Activated naive CD4-positive, alpha-beta T cell treated with anti-CD3 and anti-CD28 coated beads, Interleukin-2, amount 50 U/mL, for 16 hours (primary cell): ENCODE data around the gene LINC00305.

Experiments
- DNase-seq: peaks from one replicate; pipeline ENCODE4 v3.0.0-alpha.2; 2020

The LINC00305 gene

DNA sequence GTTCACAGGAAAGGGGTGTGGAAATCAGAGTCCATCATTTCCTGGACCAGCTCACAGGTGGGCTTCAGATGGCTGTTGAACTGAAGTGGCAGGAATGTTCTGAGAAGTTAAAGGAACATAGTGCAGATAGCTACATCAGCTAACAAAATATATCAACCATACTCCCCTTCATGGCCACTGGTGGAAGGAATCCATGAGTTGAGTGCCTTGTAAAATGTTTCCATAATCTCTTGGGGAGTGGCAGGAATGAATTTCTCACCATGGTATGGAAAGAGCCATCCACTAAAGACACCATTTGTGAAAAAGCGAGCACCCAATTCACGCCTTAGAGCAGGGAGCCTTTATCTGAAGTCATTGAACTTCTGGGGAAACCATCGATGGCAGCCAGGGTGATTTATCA, at the start of gene LINC00305:
Gene LINC00305, minus strand, starts transcription at position 101 of the 400 bp plus-strand sequence.
- DNase-seq: no peak

DNA sequence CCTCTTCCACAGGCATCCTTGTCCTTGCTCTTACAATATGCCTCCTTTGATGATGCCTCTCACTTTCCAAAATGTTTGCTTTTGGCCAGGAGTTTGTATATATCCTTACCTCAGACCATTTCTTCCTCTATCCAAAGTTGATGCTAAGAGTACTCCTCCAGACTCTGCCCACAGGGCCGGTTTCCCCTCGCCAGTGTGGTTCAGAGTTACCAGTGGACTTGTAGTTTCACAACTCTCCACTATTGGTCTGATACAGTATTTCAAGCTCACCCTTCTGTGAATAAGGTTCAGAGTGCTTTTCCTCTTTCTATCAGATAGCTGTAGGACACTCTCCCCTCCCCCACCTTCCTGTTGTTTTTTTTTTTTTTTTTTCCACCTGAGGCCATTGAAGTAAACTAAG, 42.2 kb upstream of the LINC00305 start:
- DNase-seq: no peak

DNA sequence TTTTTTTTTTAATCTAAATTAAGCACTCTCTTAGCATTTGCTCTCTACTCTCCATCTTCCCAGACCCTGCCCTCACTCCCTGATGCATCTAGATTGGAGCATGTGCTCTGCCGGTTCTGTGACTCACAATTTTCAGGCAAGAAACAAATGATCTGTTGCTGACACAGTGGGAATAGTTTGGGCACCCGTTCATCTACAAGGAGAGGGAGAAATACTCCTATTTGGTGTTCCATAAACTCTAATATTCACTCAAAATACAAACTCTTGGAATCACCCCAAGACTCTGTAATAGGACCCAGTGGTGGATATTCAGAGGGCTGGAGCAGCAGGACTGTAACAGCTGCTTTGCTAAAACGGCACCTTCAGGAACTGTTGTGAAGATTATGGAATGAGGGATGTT, 37.1 kb upstream of the LINC00305 start:
- DNase-seq: no peak

DNA sequence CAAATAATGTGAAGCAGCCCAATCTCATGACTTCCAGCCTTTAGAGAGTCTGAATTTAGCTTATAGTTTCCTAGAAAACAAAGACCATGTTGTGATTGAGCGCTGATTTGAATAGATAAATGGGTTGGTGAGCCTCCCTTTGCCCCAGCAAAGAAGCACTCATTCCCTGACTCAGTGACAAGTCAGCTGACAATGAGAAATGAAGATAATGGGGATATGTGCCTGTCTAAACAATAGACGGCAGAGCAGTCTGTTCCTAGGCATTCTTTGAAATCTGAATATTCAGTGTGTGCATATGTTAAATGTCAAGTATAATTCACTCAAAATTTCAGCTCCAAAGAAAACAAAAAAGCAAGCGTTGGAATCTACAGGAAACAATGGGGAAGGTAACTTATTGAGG, 34.8 kb upstream of the LINC00305 start:
- no peak for DNase-seq

DNA sequence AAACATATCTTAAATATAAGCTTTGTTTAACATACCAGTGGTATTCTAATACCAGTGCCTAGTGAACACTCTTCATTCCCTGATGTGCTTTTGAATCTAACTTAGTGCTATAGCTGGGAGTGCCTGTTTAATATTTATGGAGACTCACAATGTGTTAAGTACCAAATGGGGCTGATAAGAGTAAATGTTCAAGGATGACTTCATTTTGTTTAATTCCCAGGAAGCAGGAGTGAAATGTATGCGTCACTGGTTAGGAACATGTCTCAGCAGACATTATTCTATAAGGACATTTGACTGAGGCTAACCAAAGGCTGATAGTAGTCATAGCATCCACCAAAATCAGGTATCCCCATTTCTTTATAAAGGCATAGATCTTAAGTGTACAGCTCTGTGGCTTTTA, 31.7 kb upstream of the LINC00305 start:
- DNase-seq: no peak

DNA sequence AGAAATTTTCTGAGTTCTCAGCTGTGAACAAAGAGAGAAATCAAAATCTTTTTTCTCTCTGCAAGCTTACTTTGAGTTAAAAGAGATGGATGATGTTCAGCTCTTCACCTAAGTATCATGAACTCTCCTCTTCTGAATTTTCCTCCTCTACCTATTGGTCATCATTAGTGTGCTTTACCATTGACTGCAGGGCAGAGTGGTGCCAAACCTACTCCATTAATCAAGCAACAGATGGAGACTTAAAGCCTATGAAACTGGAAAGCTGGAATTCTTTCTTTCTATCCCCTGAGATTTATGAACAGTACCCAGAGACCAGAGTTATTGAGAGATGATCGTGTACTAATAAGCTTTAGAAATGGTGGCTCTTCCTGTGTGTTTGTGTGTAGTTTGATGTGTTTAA, 31.3 kb upstream of the LINC00305 start:
- no peak for DNase-seq

DNA sequence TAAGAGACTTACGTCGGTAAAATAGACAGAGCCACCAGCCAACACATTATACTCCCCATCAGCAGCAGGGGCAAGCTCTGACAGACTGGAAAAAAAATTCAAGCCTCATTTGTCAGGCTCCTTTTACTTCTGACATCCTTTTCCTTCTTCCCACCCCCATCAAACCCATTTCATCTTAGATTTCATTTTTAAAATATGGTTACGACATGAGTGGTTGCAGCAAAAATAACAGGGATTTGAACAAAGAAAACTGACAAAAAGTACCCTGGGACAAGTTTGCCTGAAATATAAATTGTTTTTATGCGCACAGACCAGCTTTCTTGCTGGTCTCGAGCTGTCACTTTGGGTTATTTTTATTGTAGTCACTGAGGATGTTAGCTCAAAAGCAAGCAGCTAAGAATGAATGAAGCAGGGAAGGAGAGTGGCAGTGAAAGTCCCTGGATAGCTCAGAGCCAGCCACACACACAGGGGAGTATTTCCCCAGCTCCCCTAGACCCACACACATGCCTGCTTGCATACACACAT, 30.7 kb upstream of the LINC00305 start:
- no peak for DNase-seq

DNA sequence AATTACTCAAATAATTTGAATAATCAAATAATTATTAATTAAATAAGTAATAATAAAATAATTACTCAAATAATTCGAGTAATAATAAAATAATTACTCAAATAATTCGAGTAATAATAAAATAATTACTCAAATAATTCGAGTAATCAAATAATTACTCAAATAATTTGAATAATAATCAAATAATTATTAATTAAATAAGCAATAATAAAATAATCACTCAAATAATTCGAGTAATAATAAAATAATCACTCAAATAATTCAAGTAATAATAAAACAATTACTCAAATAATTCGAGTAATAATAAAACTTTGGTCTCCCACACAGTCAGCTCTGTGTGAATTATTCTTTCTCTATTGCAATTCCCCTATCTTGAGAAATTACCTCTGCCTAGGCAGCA, 30.0 kb upstream of the LINC00305 start:
- no peak for DNase-seq

DNA sequence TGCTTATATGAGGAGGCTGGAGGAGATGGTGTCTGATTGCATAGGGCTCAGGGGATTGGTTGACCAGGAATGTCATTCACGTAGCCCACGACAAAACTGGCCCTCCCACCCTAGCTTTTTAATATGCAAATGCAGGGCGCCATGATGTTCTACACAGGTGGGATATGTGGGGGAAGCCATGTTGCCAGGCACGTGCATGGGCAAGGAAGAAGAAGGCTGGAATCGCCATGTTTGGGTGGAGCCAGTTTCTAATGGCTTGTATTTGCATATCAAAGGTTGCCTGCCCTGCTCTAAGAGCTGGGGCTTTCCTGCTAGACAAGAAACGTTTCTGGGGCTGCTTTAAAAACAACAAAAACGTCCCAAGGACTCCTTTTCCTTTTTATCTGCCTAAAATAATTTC, 26.5 kb upstream of the LINC00305 start:
- no peak for DNase-seq

DNA sequence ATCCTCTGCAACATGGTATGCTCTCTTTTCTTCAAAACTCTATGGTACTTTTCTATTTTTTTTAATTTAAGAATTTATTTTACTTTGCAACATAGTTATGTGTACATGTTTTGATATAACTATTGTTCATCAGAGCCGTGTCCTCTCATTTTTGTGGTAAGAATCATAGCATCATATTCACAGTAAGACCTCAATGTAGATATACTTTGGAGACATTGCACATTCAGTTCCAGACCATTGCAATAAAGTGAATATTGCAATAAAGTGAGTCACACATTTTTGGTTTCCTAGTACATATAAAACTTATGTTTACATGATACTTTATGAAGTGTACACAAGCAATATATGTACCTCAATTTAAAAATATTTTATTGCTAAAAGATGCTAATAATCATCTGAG, 22.7 kb upstream of the LINC00305 start:
- no peak for DNase-seq

DNA sequence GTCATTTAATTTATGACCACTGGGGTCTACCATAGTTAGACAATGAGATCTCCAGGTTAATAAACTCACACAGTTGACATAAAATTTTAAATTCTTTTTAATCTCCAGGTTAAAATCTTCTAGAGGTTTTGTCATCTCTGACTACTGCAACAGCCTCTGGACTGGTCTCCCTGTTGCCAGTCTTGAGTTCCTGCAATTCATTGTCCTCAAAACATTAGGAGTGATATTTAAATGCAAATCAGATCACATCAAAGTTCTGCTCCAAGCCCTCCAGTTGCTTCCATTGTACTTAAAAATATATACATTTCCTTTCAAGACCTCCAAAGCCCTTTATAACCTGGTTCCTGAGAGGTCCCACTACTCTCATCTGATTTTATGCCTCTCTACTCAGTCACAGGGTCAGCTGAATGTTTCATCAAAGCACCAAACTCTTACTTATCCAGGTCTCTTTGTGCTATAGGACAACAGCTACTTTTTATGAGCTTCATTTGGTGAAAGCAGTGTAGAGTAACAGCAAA, 18.6 kb upstream of the LINC00305 start:
- DNase-seq: no peak

DNA sequence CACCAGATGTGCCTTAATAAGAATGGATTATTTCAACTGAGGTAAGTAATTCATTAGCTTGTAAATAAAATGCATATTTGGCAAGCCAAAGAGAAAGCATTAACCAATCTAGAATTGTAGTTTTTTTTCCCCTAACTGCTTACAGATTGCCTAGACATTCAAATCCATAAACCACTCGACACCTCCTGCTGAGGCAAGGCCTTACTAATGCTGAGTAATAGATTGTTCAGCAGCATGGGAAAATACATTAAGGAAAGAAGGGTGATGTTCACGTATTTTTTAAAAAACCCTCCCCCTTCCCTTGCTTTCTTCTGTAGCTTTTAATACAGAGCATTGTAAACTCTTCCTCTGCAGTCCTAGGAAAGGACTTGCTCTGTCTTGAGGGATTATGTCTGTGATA, 17.0 kb upstream of the LINC00305 start:
- DNase-seq: no peak

DNA sequence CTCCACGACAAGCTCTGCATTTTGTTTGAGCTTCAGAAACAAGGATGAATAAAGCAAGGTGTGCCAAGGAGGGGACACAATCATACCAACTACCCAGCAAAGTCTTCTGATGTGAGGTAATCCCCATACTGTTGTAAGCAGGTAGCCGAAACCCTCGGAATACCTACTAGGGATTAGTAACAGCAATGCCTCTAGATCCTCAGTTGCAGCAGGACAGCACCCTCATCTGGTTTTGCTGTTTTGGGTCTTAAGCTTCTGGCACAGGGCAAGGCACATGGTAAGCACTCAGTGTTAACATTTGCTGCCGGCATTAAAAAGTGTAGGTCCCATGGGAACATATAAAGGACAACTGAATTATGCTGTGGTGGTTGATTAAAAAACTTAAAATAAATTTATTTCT, 16.0 kb upstream of the LINC00305 start:
- no peak for DNase-seq

DNA sequence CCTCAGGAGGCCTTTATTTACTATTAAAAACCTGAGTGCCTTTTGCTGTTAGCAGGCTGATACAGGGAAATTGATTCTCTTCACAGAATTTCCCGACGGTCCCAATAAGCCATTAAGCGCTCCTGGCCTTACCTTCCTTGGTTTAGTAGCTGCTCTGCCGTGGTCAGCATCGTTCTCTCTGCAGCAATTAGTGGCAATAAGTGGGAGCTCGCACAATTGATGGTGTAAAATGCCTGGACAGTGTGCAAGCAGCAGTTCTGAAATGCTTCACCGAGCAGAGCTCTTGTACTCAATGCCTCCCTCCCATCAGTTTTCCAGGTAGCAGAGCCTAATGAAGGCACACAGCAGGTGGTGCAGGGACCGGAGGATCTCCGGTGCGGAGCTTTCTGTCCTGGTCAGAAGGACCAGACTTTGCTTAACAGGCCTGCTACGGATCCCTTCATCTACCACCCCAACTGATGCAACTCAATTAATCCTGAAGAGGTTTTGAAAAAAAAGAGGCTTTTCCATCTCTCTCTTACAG, 1.1 kb upstream of the LINC00305 start:
- no peak for DNase-seq

DNA sequence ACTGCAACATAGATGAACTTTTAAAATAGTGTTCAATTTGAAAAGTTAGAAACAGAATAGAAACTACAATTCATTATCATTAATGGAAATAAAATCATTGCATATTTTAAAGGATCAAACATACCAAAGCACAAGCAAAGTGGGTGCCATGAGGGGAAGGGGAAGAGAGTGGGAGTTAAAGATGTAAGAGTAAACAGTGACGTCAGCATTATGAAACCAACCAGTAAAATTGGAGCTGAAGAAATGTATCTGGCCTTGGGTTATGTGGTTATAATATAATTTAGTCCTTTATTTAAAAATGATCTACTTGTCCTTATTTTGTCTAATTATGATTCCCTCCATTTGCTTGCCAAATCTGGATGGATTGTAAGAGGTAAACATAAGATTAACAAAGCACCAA, 6.0 kb downstream of the LINC00305 start:
- no peak for DNase-seq

DNA sequence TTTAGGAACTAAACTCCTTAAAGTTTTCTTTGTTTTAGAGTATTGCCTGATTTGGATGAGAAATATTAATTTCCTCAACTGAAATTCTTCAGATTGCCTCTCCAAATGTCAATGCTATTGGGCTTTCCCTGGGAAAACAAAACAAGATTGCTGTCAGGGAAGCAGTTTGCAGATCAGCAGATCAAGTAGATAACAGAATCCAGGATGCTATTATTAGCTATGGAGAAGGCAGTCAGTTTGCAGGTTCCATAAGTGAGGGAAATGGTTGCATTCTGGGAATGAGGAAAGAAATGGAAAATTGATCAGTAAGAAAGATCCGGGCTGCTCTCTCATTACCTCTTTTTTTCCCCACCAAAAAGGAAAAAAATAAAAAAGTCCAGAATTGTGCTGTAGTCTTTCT, 11.0 kb downstream of the LINC00305 start:
- DNase-seq: no peak

DNA sequence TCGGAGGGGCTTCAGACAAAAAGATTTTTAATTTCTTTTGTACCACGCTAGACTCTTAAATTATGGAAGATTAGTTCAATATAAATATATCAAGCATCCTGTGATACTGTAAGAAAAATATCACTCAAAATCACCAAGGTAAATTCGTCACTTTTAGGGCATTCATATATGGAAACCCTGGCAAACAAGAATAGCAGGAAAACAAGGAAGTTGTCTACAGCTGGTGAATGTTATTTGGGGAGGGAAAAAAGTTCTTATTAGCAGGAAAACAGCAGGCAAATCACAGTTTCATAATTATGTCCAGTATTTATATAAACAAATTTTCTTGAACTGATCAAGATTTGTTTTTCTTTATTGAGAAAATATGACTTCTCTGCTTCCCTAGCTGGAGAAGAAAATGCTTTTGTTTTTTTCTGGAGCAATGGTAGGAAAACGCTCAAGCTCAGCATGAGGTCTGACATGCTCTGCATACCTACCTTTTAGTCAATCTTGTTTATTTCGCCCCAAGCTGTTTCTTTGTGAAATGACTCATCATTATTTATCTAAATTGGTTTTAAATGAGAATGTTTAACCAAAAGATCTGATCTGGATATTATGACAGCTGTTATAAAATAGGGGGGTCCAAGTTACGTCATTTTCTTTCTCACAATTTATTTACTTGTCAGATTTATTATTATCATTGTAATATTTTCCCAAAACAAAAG, 14.7 kb downstream of the LINC00305 start:
- no peak for DNase-seq

DNA sequence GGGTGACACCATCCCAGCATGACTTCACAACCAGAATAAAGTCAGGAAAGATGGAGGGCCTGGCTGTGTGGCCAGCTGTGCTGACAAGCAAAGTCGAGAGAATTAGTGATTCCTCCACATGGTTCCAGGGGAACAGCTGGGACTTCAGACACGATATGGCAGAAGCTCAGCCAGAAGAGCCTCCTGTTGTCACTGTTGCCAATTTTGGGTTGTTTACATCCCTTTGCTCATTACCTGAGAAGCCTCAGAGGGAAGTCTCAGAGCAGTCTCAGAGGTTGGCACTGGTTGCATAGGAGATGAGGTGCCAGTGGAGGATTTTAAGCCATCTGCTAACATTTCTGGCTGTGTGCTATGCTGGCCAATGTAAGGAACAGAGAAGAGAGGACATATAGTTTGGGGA, 16.0 kb downstream of the LINC00305 start:
- DNase-seq: no peak

DNA sequence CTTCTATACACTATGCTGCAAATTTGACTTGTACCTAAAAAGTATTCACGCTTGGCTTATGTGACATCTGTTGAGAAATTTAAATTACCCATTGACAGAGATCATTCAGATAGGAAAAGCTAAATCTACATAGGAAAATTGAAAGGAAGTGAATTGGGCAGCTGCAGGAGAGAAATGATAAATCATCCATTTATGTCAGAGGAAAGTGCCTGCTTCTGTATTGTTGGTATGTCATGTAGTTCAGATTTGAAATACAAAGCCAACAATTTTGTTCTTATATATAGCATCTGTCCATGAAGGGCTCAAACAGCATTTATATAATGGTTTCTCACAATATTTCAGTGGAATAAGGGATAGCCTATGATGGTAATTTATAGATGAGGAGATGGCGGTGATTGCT, 17.6 kb downstream of the LINC00305 start:
- DNase-seq: no peak

DNA sequence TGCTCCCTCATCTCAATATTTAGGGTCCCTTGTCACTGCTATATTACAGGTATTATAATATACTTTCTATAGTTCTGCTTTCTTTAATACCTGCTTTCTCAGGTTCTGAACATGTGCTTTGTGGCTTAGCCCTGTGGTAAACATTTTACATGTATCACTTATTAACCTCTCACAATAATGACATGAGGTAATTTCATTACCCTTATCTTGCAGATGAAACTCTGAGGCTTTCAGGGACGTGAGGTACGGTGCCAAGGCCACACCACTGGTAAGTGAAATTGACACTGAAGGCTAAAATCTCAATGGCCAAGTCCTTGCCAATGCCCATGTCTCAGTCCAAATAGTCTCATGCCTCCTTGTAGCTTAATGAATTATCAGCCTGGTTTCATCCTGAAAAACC, 21.7 kb downstream of the LINC00305 start:
- no peak for DNase-seq

DNA sequence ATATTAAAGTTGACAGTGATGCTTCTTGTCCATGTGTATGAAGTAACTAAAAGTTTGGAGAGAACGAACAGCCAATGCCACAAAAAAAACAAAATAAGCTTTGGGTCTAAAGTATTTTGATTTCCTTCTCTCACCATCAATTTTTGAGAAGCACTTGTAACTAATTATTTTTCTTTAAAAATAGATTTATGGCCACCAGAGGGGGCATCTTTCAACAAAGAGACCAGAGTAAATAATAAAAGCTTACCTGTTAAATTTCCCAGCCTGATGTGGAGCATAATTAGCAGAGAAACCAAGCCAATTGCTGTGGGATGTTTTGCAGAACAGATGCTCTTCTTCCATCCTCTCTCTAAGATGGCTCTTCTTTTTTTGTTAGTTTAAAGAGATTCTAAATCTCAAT, 29.0 kb downstream of the LINC00305 start:
- no peak for DNase-seq

DNA sequence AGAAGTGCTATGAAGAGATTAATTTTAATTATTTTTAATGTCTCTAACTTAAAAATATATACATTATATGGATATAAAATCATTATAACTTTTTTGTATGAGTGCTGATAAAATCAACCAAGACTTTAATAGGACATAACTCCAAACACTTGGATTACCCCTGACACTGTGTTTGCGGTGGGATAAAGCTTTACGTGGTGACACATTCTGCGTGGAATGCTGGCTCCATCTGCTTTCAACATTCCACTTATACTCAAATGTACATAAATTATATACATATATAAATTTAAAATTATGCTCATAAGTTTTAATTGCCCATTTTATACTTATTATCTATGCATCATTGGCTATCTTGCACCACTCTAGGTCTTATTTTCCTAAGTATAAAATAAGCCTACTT, 30.5 kb downstream of the LINC00305 start:
- no peak for DNase-seq

DNA sequence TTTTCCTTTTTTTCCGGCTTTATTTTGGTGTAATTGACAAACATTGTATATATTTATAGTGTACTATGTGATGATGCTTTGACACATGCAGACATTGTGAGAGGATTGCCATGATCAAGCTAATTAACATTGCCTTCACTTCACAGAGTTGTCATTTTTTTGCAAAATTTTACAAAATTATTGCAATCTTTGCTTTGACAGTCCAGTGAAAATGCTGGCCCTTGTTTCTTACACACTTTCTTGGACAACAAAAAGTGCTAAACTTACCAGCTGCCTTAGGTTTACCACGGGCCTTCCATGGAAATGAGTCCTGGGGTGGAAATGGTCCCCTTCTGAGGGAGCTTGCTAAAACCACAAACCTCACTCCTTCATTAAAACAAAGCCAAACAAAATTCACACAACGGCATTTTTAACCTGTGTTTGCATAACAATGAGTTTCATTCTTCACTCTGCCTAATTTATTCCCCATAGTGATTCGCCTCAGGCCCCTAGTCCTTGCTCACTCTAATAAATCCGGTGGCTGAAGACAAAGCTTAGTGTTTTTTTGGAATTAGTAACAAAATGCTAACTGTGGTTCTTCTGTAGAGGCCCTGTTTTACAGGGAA, 32.2 kb downstream of the LINC00305 start:
- DNase-seq: no peak

DNA sequence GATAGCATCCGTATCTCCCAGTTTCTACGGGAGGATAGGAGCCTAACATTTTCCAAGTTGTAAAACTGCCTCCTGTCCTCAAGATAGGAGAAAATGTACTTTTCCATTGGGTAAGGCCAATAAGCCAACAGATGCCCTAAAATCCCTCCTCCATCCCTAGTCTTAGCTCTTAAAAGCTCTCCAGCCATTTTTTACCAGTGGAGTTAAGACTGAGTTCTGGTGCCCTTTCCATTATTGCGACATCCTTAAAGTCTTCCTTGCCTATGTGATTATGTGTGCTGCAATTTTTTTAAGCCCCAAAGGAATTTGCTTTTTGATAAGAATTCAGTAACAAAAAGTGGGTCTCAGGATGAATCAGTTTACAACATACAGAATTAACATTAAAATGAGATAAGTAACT, 33.0 kb downstream of the LINC00305 start:
- no peak for DNase-seq
